HG03378 (cell line): ENCODE data around the gene RNF144A.

Source experiments
- ATAC-seq: cut with Tn5 transposase; IDR thresholded peaks from one replicate; pipeline ENCODE4 v1.9.1; 2021; ENCODE audit warnings: mild to moderate bottlenecking, moderate library complexity; ENCODE audit not compliant: unreplicated experiment

RNF144A gene

DNA sequence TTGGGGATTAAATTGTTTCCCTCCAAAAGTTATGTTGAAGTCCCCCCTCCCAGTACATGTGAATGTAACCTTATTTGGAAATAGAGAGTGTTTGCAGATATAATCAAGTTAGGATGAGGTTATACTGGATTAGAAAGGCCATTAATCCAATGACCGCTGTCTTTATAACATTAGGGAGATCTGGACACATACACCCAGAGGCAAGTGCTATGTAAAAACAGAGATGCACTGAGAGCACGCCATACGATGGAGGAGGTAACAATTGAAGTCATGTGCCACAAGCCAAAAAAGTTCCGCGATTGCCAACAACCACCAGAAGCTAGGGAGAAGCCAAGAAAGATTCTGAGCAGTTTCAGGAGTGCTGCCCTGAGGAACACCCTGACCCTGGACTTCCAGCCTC, 153.3 kb downstream of the RNF144A start:
- no peak for ATAC-seq

DNA sequence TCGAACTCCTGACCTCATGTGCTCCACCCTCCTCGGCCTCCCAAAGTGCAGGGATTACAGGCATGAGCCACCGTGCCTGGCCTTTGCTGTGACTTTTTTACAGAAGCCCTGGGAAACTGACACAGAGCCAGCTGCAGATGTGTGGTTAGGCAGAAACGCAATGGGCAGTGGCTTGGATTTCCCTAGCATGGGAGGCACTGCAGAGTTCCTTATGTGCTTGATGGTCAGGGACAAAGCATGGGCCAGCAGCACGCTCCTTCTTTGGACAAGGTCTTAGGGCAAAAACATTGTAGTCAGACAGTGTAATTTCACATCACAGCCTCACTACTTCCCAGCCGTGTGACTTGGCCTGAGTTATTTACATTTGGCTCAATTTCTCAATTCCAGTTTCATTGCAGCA, 153.9 kb downstream of the RNF144A start:
- ATAC-seq = no peak

GRCh38 chr2:7071916-7072556, 154.8 kb downstream of the RNF144A start:
- ATAC-seq = peak; percentile 79

GRCh38 chr2:7073901-7074300, 156.7 kb downstream of the RNF144A start:
- no peak for ATAC-seq

DNA sequence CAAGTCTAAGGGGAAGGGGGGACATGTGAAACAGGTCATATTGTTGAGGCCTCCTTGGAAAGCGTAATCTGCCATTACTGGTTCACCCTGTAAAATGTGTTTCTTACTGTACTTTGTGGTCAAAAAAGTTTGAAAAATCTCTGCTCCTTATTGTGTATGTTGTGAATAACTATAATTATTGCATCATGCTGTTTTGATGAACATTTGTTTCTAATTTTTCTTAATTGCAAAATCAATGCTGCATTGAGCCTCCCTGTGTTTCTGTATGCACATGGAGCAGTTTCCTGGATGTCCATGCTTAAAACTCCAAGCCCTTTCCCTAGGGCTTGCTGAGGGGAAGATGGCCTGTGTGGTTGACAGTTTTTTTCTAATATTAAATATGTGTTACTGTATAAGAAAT, 158.6 kb downstream of the RNF144A start:
- no peak for ATAC-seq

GRCh38 chr2:7077660-7078267, 160.6 kb downstream of the RNF144A start:
- ATAC-seq = no peak

DNA sequence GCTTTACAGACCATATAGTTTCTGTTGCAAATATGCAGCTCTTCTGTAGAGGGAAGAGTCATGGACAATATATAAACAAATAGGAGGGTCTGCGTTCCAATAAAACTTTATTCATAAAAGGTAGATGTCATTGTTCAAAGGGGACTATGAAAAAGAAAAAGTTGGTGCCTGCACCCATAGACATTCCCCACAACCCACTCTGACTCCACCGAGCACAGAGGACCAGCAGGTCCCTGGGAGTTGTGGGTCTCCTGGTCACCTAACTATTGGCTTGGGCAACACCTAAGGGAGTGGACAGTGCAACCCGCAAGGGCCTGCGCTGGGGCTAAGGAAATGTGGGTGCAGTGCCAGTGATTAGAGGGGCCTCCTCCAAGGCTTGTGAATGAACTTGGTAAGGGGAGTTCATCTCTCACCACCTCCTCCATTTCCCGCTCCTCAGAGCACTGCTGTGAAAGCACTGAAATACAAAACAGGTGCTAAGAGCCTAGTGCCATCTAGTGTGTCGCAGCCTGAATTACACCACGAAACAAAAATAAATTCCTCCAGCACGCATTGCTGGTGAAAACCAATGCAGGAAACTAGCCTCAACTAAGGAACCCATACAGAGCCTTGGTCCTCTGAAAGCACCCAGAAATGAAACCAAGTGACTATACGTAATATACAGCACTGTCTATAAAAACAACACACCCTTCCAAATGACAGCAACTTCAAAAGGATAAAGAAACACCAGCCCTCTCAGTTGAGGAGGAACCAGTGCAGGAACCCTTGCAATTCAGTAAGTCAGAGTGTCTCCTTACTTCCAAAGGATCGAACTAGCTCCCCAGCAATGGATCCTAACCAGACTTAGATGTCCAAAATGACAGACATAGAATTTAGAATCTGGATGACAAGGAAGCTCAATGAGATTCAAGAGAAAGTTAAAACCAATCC, 166.6 kb downstream of the RNF144A start:
- ATAC-seq = no peak

DNA sequence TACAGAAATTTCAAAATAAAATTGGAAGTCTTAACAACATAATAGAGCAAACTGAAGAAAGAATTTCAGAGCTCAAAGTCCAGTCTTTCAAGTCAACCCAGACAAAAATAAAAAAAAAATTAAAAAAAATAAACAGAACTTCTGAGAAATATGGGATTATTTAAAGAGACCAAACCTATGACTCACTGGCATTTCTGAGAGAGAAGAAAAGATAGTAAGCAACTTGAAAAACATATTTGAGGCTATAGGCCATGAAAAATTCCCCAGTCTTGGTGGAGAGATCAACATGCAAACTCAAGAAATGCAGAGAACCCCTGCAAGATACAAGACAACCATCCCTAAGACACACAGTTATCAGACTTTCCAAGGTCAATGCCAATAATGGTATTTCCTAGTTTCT, 167.4 kb downstream of the RNF144A start:
- ATAC-seq = no peak

DNA sequence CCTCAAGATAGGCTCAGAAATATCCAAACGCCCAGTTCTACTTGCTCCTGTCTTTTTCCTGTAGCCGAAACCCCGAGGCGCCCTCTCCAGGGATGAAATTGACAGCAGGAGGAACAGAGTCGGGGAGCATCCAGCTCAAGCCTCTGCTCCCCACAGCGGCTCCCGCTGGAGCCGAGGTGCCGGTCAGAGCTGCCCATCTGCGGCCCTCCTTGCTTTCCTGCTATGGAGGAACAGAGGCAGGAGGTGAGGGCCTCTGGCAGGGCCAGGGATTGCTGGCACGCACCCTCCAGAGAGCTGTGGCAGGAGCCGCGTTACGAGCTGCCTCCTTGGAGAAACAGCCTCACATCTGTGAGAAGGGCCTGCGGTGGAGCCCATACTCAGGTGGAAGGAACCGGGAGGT, 172.1 kb downstream of the RNF144A start:
- no peak for ATAC-seq

GRCh38 chr2:7089898-7090510, 172.8 kb downstream of the RNF144A start:
- no peak for ATAC-seq

DNA sequence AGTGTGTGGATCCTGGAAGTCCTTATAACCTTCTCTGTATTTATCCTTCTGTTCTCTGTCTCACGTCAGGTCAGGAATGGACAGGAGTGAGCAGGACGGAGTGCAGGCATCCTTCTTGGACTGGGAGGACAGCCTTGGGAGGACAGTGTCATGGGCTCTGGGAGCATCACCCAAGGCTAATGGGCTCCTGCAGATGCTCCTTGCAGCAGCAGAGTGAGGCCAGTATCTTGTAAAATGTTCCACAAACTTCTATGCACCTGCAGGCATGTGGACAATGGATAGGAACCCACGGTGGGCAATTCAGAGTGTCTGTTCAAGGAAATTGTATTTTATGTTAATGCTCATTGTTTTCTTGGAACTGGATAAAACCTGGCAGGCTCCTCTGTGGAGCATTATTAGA, 176.2 kb downstream of the RNF144A start:
- no peak for ATAC-seq
